KG1 (cell line): Measurements from ENCODE around the gene KCNAB1.
A peak's percentile ranks its signal among the peaks of the same experiment; 100 is the strongest.

Source experiments
- DNase-seq: peaks from one replicate; lab custom pipeline; 2025; lab: John Stamatoyannopoulos, UW

KCNAB1 gene

DNA sequence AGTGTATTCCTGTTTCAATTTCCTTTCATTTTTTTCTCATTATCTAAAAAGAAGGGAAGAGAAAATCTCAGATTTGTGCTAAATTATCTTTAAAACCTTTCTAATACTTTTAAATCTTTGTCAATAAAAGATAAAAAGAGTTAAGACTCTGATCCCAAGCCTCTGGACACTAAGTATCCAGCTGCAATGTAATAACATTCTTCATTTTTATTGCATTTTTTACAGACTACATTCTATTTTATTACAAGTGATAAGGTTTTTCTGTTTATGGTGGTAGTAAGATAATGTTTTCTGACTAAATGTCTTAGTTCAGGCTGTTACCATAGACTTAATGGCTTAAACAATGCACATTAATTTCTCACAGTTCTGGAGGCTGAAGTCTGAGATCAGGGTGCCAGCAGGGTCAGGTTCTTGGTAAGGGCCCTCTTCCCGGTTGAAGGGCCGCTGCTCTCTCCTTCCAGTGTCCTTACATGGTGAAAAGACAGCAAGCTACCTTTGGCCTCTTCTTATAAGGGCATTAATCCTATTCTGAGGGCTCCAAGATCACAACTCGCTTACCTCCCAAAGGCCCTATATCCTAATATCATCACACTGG, 19.7 kb downstream of the KCNAB1 start:
- no peak for DNase-seq

DNA sequence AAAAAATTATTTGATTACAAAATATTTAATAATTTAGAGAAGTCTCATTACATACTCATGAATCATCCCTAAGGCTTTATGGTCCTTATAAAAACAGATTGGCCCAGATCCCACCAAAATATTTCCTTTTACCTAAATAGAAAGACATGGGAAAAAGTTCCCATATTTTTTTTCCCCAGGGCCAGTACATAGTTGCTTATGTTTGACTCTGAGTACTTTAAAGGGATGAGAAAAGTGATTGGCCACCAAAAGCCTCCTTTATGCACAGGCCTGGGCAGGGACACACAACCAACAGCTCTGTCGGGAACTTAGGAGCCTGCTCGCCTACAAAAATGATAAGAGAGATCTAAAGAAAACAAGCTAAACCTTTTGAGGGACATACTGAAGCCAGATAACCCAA, 22.3 kb downstream of the KCNAB1 start:
- no peak for DNase-seq

DNA sequence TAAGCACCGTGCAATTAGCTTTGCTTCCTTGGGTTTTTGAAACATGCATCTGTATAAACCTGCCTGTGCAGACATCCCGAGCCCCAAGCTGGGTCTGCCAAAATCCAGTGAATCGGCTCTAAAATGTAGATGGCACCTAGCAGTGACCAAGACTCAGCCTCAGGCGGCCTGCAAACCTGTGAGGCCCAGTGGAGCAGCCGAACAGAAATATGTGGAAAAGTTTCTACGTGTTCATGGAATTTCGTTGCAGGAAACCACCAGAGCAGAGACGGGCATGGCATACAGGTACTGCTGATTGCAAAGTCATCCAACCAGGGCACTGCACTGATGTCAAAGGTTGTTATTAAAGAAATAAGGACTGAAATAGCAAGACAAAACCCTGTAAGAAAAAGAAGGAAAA, 22.8 kb downstream of the KCNAB1 start:
- no peak for DNase-seq

DNA sequence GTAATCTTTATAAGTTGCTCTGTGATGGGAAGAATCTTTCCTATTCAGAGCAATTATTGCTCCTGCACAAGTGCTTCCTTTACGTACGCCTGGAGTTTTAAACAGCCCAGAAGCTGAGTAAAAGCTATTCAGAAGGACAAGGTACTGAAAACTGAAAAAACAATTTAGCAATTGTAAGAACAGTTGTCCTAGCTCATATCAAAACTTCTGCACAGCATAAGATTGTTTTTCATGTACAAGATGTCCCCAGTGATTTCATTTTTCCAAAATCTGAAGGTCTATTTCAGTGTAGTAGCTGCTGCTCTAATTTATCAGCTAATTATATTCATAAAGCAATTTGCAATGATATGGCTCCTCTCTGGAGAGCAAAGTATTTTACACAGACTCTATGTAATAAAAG, 23.7 kb downstream of the KCNAB1 start:
- DNase-seq: no peak

DNA sequence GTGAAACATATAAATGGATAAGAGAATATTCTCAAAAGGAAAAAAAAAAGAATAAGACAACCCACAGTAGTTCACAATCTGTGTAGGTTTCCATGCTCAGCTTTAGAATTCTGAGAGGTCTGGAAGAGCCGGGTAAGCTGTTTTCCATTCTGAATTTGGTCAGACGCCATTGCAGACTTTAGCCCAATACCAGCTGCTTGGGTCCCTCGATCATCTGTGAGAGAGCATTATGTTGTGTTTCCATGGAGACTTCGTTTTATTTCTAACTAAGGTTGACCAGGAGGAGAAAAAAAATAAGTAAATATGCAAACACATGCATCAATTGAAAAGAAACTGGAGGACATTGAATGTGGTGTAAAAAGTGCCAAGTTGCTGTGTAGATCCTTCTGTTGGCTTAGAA, 25.5 kb downstream of the KCNAB1 start:
- no peak for DNase-seq

DNA sequence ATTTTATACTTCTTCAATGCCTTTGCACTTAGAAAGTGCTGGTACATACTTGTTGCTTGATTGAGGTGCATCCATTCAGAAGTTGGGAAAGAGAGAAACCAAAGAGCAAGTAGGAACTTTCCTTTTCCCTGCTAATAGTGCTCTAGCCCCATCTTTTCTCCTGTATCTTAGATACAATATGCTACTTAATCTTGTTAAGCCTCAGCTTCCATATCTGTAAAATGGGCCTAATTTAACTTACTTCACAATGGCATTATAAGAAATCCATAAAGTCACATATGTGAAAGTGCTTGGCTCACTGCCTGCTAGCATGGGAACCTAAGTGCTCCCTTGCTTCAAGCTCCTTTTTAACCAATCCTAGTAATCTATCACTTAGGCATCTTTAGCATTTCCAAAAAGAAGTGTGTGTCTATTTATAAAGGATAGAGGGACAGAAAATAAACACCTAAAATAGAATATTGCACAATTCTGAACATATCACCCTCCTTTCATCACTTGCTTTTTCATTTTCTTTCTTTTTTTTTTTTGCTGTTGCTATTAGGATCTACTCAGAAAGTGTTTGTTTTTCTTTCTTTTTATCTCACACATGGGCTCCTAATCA, 28.1 kb downstream of the KCNAB1 start:
- no peak for DNase-seq

DNA sequence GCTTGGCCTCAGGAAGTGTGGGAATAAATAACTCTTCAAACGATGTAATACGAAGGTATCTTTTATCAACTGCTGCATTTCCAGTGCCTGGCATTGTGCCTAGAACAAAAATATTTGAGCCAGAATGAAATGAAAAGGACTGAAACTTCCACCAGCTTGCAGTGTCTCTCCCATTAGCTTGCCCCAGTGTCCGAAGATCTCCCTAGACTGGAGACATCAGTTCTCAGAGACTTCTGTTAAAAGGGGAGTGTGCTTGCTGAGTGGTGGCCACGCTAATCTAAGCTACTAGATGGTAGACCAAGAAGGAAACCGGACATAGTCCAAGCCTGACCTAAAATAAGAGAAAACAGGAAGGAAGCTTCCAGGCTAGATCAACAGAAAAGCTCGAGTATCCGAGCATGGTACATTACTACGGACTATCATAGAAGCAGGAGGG, 28.6 kb downstream of the KCNAB1 start:
- no peak for DNase-seq

DNA sequence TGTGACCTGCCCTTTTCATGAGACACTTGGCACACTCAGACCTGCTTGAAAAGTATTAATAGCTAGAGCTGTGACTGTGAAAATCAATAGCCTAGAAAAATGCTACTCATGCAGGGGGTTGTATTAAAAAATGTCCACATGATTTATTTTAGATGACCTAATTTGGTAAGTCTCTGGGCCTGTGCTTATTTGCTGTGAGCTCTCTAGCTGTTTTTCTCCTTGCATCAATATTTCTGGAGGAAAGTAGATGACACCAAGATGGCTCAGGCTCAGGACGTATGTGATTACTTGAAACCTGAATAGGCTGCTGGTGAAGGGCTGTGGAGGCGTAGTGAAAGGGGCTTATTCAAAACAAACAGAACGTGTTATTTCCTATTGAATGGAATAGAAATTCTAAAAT, 29.5 kb downstream of the KCNAB1 start:
- no peak for DNase-seq

DNA sequence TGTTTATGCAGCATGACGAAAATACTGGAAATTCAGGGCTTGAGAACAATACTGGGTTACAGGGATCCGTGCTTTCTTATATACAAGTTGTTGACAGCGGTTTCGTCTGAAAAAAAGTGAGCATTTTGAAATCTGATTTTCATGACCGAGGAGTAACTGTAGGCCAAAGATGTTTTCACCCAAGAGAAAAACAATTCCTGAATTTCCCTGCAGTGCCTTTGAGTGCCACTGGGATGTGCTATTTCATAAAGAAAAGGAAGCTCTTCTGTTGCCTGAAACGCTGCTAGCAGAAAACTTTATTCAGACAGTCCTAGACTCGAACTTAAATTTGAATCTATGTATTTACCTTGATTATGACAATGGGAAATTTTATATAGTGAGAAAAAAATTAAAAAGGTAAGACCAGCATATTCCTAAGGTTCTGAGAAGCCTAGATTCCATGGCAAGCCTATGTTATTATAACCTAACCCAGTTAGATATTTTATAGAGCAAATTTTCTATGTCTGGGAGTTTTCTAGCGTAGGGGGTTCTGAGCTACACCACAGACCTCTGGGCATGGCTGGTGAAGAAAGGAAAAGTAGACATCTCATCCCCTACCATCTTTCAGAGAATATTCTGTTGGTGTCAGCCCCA, 30.2 kb downstream of the KCNAB1 start:
- DNase-seq: peak; percentile 51

DNA sequence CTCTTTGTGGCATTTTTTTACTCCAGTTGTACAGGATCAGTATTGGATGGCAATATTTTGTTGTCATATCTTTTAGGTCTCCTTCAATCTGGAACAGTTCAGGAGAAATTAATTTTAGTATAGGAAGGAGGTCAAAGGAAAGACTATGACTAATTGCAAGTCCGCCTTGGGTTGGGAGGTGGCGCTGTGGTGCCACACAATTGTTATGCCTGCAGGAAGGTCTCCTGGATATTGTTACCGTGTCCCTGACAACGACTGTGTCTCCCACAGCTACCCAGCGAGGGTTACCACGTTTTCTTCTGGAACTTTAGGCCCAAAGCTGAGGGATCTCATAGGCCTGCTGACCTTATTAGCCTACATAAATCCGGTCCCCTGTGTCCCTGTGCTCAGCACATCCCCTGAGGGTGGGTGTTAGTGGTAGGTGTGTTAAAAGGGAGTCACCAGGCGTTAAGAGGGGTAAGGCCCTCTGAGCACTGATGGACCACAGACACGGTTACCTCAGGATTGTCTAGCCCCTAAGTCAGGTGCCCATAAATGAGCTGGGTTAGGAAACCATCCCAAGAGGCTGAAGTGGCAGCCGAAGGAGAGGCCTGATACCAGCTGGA, 31.5 kb downstream of the KCNAB1 start:
- DNase-seq: no peak

DNA sequence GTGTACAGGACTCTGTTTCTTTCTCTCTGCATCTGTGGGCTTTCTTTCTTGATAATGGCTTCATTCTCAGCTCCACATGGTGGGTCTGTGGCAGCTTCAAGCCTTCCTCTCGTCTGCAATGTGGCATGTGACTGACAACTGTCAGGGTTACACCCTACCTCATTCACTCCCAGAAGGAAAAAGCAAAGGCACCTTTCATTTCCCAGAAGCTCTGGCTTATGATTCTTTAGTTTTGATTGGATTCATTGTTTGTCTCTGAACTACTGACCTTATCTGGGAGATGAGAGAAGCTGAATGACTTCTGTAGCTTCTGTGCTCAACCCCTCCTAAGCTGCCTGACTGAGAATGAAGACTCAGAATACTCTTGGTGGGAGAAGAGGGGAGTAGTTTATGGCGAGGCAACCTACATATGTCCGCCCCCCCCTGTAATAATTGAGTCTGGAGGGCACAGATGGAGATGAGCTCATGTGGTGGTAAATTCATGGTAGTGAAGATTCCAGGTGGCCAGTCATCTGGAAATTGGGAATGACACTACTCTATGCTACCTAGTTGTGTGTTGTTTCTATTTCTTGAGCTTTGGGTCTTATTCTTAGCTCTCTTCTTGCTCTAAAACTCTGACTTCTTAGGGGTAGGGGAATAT, 38.4 kb downstream of the KCNAB1 start:
- no peak for DNase-seq

DNA sequence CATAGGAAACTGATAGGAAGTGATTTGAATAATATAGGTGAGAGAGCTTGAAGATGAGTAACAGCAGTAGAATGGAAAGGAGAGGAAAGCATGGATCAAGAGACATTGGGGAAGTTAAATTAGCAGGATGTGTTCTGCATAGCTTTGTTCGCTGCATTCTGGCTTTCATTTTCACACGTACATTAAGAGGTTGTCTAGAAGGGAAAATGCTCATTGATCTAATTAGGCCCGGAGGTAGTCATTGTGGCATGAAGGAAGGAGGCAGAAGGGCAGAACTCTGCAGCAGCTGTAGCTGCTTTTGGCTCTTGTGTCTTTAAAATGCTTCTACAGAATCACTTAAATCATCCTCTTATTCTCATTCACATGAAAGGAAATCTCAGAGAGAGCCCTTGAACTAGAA, 40.3 kb downstream of the KCNAB1 start:
- DNase-seq: no peak

DNA sequence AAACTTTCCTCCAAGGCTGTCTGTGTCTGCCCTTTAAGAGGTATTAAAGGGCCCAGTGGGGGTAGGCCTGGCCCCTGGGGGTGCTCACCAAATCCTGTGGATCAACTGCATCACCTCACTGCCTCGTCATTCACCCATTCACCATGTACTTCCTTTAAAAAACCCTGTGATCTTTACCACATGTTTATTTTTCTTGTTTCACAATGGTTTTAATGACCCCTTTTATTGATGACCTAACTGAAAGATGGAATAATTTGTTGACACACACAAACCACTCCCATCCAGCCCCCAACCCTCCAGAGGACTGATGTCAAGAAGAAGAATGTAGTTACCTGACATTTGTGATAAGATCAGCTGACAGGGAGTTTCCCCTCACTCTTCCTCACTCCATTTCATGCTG, 40.8 kb downstream of the KCNAB1 start:
- no peak for DNase-seq

DNA sequence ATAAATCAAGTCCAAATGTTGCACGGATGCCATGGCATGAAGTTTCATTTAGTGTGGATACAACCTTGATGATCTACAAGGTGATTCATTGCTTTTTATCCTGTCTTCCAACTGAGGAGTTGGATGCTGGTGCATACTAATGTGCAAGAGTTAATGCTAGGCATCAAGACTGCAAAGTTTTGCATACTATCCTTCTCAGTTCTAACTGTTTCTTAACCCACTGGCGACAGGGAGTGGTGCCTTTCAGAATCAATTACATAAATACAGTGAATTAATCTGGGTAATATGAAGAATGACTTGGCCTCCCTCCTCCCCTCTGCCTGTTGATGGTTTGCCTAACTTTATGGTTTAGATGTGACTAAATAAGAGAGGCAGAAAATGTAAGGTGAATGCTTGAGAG, 43.5 kb downstream of the KCNAB1 start:
- no peak for DNase-seq

DNA sequence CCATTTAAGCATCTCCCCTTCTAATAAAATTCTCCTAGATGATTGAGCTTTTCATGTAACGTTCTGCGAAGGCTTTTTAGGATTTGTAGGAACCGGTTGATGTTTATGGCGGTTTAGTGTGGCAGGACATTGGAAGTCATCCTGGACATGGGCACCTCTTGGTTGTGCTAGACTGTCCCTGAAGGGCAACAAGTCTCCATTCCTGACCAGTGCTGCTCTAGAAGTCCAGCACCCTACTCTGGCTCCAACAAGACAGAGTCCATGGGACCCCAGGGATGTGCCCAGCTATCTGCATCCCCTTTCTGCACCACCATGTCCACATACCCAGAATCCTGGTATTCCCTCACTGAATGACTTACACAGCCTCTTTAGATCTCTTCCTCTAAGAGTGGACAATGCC, 46.4 kb downstream of the KCNAB1 start:
- no peak for DNase-seq

DNA sequence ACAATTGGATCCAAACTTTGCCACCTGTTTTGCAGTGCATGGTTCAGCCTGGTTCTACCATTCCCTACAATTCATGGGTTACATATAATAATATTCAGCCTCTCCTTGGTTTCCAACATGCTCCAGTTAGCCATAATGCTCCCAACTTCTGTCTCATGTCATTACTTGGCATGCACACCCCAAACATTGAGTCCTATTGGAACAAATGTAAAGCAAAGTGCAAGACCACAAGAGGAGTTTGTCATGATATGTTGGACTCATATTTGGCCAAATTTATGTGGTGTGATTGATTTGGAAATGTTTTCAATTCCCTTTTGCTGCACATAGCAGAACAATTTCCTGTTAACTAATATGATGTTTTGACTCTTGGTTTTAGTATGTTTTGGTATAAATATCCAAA, 50.2 kb downstream of the KCNAB1 start:
- DNase-seq: no peak

DNA sequence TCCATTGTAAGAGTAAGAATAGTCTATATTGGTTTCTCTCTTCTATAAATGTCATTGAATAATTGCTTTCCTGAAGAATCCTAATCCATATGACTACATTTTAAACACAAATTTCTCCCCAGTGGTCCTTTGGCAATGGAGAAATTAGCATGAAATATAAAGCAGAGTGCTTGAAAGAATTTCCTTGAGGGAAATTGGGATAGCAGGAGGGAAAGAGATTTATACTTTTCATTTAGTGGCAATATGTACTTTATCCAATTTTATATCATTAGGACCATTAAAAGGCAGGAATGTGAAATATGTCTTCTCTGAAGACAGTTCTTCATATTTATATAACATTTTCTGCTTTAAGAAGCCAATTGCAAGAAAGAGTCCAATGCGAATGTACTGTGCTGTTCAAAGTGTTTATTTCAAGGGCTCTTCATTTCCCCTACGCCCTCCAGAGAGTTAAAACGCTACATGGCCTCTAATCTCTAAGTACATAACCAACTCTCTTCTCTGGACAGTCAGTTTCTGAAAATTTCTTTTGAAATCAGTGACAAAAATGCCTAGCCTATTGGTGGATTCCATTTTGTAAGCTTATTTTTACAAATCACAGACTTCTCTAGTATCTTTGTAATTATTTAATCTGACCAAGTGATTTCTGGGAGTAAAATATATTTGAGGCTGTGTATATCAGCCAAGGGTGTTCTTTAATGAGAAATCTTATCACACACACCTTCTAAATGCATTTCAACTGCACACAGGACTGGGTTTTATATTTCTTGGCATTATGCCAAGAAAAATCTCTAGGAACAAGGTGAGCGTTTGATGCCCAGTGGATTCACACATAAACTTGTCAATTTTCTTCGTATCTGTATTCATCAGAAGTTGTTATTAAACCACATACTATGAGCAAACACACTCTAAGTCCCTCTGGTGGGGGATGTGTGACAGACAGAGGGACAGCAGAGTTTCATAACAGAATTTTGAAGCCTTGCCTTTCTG, 51.2 kb downstream of the KCNAB1 start:
- no peak for DNase-seq

DNA sequence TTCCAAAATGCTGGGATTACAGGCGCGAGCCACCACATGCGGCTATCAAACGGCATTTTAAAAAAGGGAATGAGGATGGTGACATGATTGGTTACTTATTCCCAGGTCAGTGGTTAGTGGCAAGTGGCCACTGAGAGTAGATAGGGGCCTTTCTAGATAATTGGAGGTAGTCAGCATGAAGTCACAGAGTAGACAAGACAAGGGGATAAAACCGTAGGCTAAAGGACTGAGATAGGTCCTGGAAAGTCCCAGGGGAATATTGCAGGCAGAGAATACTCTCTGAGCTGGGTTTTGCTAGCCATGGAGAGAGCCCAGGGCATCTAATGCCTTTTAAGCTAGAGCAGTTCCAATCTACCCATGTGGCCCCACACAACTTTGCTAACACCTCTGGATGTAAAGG, 52.2 kb downstream of the KCNAB1 start:
- DNase-seq: no peak

DNA sequence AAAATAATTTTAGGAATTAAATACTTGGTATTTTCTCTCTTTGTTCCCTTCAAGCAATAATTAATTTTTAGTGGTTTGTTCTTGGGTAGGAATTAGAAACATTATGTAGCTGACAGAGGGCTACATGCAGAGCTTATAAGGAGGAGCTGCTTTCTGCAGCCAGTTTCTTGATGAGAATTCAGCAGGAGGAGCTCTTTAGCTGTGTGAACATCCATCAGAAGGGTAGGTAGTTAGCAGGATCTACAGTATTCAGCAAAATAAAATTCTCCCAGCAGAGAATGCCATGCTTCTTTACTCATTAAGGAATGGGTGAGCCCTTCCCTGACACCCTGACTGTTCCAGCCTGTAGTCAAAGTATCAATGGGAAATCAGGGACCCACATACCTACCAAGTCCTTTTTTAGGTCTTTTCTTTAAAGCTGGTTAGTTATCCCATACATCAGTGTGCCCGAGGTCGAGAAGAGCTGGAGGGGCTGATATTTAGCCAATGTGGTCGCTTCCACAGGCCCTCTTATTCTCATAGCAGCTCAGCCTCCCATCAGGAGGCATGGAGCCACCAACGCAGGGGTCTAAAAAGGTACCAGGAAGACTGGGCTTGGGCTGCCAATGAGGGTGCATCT, 54.0 kb downstream of the KCNAB1 start:
- no peak for DNase-seq

DNA sequence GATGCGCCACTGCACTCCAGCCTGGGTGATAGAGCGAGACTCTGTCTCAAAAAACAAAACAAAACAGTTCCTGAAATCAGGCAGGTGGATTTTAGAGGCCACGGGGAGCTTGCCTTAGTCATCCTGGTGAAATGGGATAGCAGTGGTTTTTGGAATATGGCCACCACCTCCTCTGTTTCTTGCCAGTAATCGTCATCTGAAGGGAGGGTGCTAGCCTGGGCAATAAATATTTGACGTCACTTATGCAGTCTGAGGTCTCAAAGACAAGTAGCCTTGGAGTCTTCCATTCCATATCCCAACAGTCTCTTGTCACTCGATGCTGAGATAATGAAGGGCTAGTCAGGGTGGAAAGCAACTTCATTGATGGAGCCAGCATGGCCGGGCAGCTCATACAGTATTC, 55.2 kb downstream of the KCNAB1 start:
- DNase-seq: no peak

DNA sequence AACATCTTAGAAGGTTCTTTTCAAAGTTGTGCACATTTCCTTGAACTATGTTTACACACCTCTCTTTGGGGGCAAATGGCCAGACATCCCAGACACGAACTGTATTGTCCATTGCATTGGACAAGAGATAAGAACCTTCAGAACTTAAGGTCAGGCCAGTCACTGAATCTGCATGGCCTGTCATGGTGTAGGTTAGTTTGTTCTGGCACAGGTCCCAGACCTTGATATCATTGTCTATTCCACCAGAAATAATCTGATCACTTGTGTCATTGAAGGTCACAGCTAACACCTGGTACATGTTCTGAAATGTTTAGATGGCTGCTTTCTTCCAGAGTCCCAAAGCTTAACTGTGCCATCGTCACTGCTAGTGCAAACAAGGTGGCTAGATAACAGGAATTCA, 55.7 kb downstream of the KCNAB1 start:
- no peak for DNase-seq
